ENCODE results near the gene ZNF655.

DNA sequence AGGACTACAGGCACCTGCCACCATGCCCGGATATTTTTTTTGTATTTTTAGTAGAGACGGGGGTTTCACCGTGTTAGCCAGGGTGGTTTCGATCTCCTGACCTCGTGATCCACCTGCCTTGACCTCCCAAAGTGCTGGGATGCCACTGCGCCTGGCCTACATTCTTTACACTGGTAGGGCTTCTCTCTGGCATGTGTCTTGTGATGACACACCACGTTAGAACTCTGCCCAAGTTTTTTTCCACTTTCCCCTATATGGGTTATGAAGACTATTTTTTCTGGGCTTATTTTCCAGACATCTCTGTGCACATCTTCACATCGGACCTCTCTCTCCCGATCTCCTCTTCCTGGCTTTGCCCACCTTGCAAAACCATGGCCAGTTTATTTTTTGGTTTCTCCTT, 17.2 kb upstream of the ZNF655 start:
- TF ChIP-seq ZNF707 (tag by site-specific recombination; IDR thresholded peaks at IDR 0.05) = no peak
- TF ChIP-seq ZNF350 (tag by site-specific recombination; IDR thresholded peaks at IDR 0.05) = no peak
- TF ChIP-seq CTCF (tag by site-specific recombination; IDR thresholded peaks at IDR 0.05) = no peak
- no peak for TF ChIP-seq REST (tag by site-specific recombination; IDR thresholded peaks at IDR 0.05)
- no peak for TF ChIP-seq ZNF18 (tag by site-specific recombination; IDR thresholded peaks at IDR 0.05)
- no peak for TF ChIP-seq ZNF768 (tag by site-specific recombination; IDR thresholded peaks at IDR 0.05)
- no peak for TF ChIP-seq ZSCAN30 (tag by site-specific recombination; IDR thresholded peaks at IDR 0.05)
- TF ChIP-seq TCF7L2 (IDR thresholded peaks at IDR 0.05; ENCODE audit: borderline replicate concordance, low read depth, low read length) = no peak
- no peak for TF ChIP-seq YY1 (tag by site-specific recombination; IDR thresholded peaks at IDR 0.05)
- no peak for TF ChIP-seq SCRT2 (tag by site-specific recombination; IDR thresholded peaks at IDR 0.05)
- no peak for TF ChIP-seq BCL6B (tag by site-specific recombination; IDR thresholded peaks at IDR 0.05)
- TF ChIP-seq ZNF623 (tag by site-specific recombination; IDR thresholded peaks at IDR 0.05) = no peak
- no peak for TF ChIP-seq YY2 (tag by site-specific recombination; IDR thresholded peaks at IDR 0.05)

All from HEK293 (cell line).